ENCODE measurements around the gene UNC13B. TPM values are rescaled to one million over a fixed set of nuclear protein-coding genes. Genes with fewer than 3 reads are reported as not detected.

Gene UNC13B
- total and polyA plus RNA-seq, 2 experiments from 2014 or later, result 16.3 to 43.7 TPM

- no peaks in the 10 kb centered on the region for H3K9me3 ChIP-seq (ENCODE audit: low read depth)
- no peaks in the 10 kb centered on the region for H3K36me3 ChIP-seq
- H3K4me3 ChIP-seq, result no peak overlapping the region
- peak overlapping the region; percentile 41 for H3K27ac ChIP-seq
- H3K27me3 ChIP-seq, result no peaks in the 10 kb centered on the region
- H3K4me1 ChIP-seq (ENCODE audit: low read depth), result peaks cover 20% of the 10 kb centered on the region
- TF ChIP-seq CTCF (IDR thresholded peaks at IDR 0.05; ENCODE audit: low read depth, low read length), result no peak
- no peak for DNase-seq (ENCODE audit: low read depth in 1 of 2, low spot score in 1 of 2)
Measured at GRCh38 chr9:35341021-35341420, 179.2 kb downstream of the UNC13B start.

- no peaks in the 10 kb centered on the region for H3K9me3 ChIP-seq (ENCODE audit: low read depth)
- H3K4me3 ChIP-seq, result no peak overlapping the region
- no peaks in the 10 kb centered on the region for H3K36me3 ChIP-seq
- no peaks in the 10 kb centered on the region for H3K27me3 ChIP-seq
- H3K4me1 ChIP-seq (ENCODE audit: low read depth), result peaks cover 20% of the 10 kb centered on the region
- peak; percentile 49 to 82 for DNase-seq (ENCODE audit: low read depth in 1 of 2, low spot score in 1 of 2)
- no peak for TF ChIP-seq CTCF (IDR thresholded peaks at IDR 0.05; ENCODE audit: low read depth, low read length)
- peak overlapping the region; percentile 41 for H3K27ac ChIP-seq
Measured at GRCh38 chr9:35341585-35341984, 179.8 kb downstream of the UNC13B start.

- TF ChIP-seq CTCF (IDR thresholded peaks at IDR 0.05; ENCODE audit: low read depth, low read length), result no peak
Measured at GRCh38 chr9:35342221-35342958, 180.6 kb downstream of the UNC13B start.

GRCh38 chr9:35348109-35348508, 186.3 kb downstream of the UNC13B start:
- Histone ChIP-seq H3K4me3 (no peak overlapping the region), H3K9me3 (ENCODE audit: low read depth) (no peaks in the 10 kb centered on the region), H3K4me1 (ENCODE audit: low read depth) (no peaks in the 10 kb centered on the region), H3K27me3 (no peaks in the 10 kb centered on the region), H3K36me3 (no peaks in the 10 kb centered on the region), H3K27ac (no peak overlapping the region)
- no peak for TF ChIP-seq CTCF (IDR thresholded peaks at IDR 0.05; ENCODE audit: low read depth, low read length)
- no peak for DNase-seq (ENCODE audit: low read depth in 1 of 2, low spot score in 1 of 2)

More at GRCh38 chr9:35342221-35342958, 180.6 kb downstream of the UNC13B start:
- no peaks in the 10 kb centered on the region for H3K27me3 ChIP-seq
- no peaks in the 10 kb centered on the region for H3K9me3 ChIP-seq (ENCODE audit: low read depth)
- H3K27ac ChIP-seq, result no peak overlapping the region
- peak in 1 of 2 donors; percentile 32 for DNase-seq (ENCODE audit: low read depth in 1 of 2, low spot score in 1 of 2)
- H3K4me3 ChIP-seq, result no peak overlapping the region
- no peaks in the 10 kb centered on the region for H3K36me3 ChIP-seq
- peaks cover 20% of the 10 kb centered on the region for H3K4me1 ChIP-seq (ENCODE audit: low read depth)

GRCh38 chr9:35349287-35349990, 187.6 kb downstream of the UNC13B start:
- H3K9me3 ChIP-seq (ENCODE audit: low read depth), result no peaks in the 10 kb centered on the region
- no peaks in the 10 kb centered on the region for H3K27me3 ChIP-seq
- H3K36me3 ChIP-seq, result no peaks in the 10 kb centered on the region
- no peak overlapping the region for H3K27ac ChIP-seq
- TF ChIP-seq CTCF (IDR thresholded peaks at IDR 0.05; ENCODE audit: low read depth, low read length), result no peak
- no peak overlapping the region for H3K4me3 ChIP-seq
- H3K4me1 ChIP-seq (ENCODE audit: low read depth), result no peaks in the 10 kb centered on the region
- DNase-seq (ENCODE audit: low read depth in 1 of 2, low spot score in 1 of 2), result no peak

All from cardiac muscle cell (in vitro differentiated cells and primary cell).